GM12892 (cell line): ENCODE results near the gene CHKA.

ENCODE experiments used
- DNase-seq: peaks from one replicate; pipeline ENCODE4 v3.0.0; 2011; ENCODE audit not compliant: insufficient read length
- FAIRE-seq: peaks from 2 replicates; lab custom pipeline; 2011; peaks lifted over from hg19 to GRCh38; lab: Jason Lieb, UNC
- POLR2A ChIP-seq: IDR thresholded peaks from 2 replicates; pipeline ENCODE4 v1.6.1; 2011; ENCODE audit warnings: low read depth, low read length, control low read depth
- POLR2AphosphoS5 ChIP-seq: IDR thresholded peaks from 2 replicates; pipeline ENCODE4 v1.6.1; 2011; ENCODE audit warnings: low read depth, low read length, control low read depth
- TAF1 ChIP-seq: IDR thresholded peaks from 2 replicates; pipeline ENCODE4 v1.6.1; 2011; ENCODE audit warnings: low read depth, mild to moderate bottlenecking, control low read depth, low read length, borderline replicate concordance

The CHKA gene

DNA sequence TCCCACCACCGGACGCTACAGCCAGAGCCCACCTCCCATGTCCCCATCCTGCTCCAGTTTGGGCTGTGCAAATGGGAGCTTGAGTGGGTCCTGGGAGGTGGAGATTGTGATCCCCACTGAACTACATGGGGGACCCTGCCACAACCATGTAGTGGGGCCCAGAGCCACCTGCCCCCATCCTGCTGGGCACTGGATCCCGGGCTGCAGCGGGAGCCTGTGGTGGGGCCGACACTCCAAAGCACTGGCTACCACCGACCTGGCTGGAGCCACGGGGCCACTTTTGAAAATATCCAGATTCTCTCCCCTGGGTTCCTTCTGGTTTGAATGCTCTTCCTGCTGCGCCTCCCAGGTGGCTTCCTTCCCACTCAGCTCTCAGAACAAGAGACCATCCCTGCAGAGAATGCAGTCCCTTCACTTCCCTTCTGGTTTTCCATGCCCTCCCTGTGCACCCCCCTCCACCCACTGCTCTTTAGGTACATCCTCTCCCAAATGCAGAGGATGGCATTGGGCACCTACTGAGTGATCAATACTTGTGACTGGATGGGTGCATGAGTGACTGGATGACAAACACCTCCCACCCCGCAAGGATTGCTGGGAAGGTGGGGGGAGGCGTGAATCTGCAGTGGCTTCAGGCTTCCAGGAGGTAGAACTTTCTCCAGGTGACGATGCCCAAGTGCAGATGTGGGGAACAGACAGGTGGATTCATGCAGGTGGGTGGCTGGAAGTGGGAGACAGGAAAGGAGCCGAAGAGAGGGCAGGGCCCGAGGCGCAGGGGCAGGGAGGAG lies 116.4 kb downstream of the CHKA start:
- DNase-seq: no peak
- TF ChIP-seq POLR2A (no peak), TAF1 (no peak), POLR2AphosphoS5 (no peak)
- FAIRE-seq: peak; percentile 24

DNA sequence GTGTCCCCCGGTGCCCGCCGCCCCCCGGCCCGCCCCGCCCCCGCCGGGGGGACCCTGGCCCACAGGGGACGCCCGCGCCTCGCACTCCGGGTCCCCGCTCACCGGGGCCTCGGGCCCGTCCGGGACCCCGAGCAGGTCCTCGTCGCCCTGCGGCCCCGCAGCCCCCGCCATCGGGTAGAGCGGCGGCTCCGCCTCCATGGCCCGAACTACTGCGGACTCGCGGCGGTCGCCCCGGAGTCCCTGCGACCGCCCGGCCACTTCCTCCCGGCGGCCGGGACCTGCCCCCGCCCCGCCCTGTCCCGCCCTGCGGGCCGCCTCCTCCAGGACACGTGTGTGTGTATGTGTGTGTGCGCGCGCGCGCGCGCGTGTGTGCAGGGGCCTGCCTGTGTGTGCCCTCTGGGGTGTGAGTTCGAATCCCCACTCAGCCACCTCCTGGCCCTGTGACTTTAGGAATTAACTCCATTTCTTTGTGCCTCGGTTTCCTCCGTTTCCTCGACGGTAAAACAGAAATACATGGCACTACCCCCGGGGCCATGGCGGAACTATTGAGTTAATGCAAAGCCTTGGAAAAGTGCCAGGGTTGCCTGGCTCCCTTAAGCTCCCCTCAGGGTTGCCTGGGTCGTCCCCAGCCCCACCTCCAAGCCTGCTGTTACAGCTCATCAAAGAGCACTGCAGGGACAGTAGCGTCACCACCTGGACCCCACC lies 117.2 kb downstream of the CHKA start, which contains the start of gene UNC93B1:
UNC93B1 (minus strand) TSS at position 252 of the 705 bp plus-strand sequence; CDS start at position 198, 54 bp downstream.
- peak; percentile 74; the same call in 1 of the 2 replicates for TF ChIP-seq POLR2A
- TF ChIP-seq POLR2AphosphoS5: no peak
- peak; percentile 34; the same call in 1 of the 2 replicates for TF ChIP-seq TAF1
- DNase-seq: peak; percentile 90
- FAIRE-seq: peak; percentile 98

DNA sequence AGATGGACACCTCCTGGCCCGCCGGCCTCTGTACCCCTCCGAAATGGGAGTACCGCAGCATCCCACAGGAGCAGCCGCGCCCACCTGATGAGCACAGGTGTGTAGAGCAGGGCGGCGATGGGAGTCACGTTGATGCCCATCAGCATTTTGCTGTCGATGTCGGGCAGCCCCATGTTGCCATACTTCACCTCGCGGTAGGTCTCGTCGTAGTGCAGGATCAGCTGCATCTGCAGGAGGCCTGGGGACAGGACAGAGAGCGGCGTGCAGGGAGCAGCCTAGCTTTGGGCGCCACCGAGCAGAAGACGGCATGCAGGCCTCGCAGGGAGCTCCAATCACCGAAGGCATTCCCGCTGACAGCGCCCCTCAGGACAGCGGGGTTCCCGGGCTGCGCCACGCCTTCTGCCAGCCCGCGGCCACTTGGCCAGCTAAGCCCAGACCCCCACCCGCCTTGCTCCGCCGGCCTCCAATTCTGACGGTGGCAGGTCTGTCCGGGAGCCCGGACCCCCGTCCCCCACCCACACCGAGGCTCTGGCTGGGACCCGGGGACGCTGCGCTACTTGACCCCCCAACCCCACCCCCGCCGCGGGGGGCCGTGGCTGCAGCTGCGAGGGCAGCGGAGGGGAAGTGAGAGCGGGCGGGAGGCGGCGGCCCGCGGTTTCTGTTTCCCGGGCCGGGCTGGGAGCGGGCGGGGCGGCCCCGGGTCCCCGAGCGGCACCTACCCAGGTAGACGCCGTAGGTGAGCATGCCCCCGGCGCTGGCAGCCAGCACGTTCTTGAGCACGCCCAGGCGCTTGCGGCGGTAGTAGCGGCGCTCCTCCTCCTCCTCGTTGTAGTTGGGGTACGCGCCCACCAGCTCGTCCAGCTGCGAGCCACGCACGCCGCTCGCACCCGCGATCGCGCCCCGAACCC lies 118.0 kb downstream of the CHKA start:
- TF ChIP-seq POLR2AphosphoS5: no peak
- no peak for TF ChIP-seq TAF1
- TF ChIP-seq POLR2A: 0 out of 2 replicates have a peak, but pooled peaks have one; percentile 27
- FAIRE-seq (no peak), DNase-seq (peak; percentile 55)
